Stomach (tissue), 9 donors: ENCODE data around the gene SMG9. TPM values are rescaled to one million over a fixed set of nuclear protein-coding genes. Genes with fewer than 3 reads are reported as not detected.

Experiments used
- DNase-seq, 2 donors: peaks; one replicate each; pipeline versions ENCODE4 v3.0.0 to v3.0.0-alpha.2; 2013 to 2019
- H3K27ac ChIP-seq, 5 donors: fragments of 200-600 bp in 4 of 5; sonication (generic) in 4 of 5; one replicate each; pipeline ENCODE4 v1.5.1; 2013 to 2019; ENCODE audit warnings: mild to moderate bottlenecking in 1 of 5, moderate library complexity in 1 of 5
- H3K27me3 ChIP-seq, 3 donors: fragments of 200-600 bp; sonication (generic); one replicate each; pipeline ENCODE4 v1.5.1; 2017 to 2019; ENCODE audit warnings: mixed run types in 1 of 3
- H3K36me3 ChIP-seq, 4 donors: fragments of 200-600 bp; sonication (generic); 1 replicate in 3 of 4; 2 replicates in 1 of 4; pipeline ENCODE4 v1.5.1; 2016 to 2019
- H3K4me1 ChIP-seq, 4 donors: fragments of 200-600 bp; sonication (generic); one replicate each; pipeline ENCODE4 v1.5.1; 2016 to 2019
- H3K4me3 ChIP-seq, 4 donors: fragments of 200-600 bp; sonication (generic) in 3 of 4; one replicate each; pipeline ENCODE4 v1.5.1; 2016 to 2019; ENCODE audit warnings: mild to moderate bottlenecking in 1 of 4
- H3K9me3 ChIP-seq, 4 donors: fragments of 200-600 bp; sonication (generic); one replicate each; pipeline ENCODE4 v1.5.1; 2016 to 2019
- EP300 ChIP-seq: sonication (generic); formaldehyde crosslinking; IDR thresholded peaks from one replicate; pipeline ENCODE4 v1.6.1; 2017; ENCODE audit warnings: antibody characterized with exemption
- POLR2A ChIP-seq, 4 donors: fragments of 450-650 bp; IDR thresholded peaks; one replicate each; pipeline ENCODE4 v1.6.1; 2016; ENCODE audit warnings: antibody characterized with exemption in 4 of 4, control low read depth in 2 of 4, mild to moderate bottlenecking in 1 of 4, moderate library complexity in 1 of 4
- POLR2AphosphoS5 ChIP-seq, 3 donors: sonication (generic); formaldehyde crosslinking; IDR thresholded peaks; one replicate each; pipeline ENCODE4 v1.6.1; 2016; ENCODE audit warnings: antibody characterized with exemption in 3 of 3
- WGBS, 5 donors: extraction: QIAGEN DNeasy Blood & Tissue Kit in 3 of 5; methylation state at CpG; one replicate each; pipeline versions ENCODE4 v1.1.5 to v1.1.7; 2013 to 2018; 5-methylcytosine and 5-hydroxymethylcytosine counted together
- intact Hi-C: fragments of 100-400 bp; cut with DNase I; formaldehyde crosslinking; loops from one replicate; pipeline ENCODE4 v1.15.1; 2023; ENCODE audit warnings: low total_unique reads
- polyA plus RNA-seq, 3 donors: library from polyadenylated mRNA; stranded (reverse); fragments of 200-250 nt; gene quantifications; one replicate each; pipeline ENCODE4 v1.2.3, GENCODE V29; 2013
- total RNA-seq, 5 donors: library from RNA; depleted of rRNA; stranded (reverse); fragments of >200 nt; gene quantifications; one replicate each; pipeline versions ENCODE4 v1.1.0 to v1.2.3, GENCODE V29; 2014 to 2016
- TF ChIP-seq, protein P1 (sequence below), 7 experiments: fragments of 450-650 bp in 4 of 7; fragments of 200-600 bp in 3 of 7; sonication (generic) in 3 of 7; IDR thresholded peaks; one replicate each; pipeline ENCODE4 v1.5.1; 2016 to 2019; ENCODE audit warnings: antibody characterized with exemption in 7 of 7, control low read depth in 2 of 7, mild to moderate bottlenecking in 1 of 7
- donor health status: healthy with polysubstance abuse.
- donor health status: Bipolar disorder and iron deficiency.
- donor health status: healthy.

SMG9 gene
- total and polyA plus RNA-seq, 8 donors, result 3.5 to 59.4 (median 17.0) TPM

DNA sequence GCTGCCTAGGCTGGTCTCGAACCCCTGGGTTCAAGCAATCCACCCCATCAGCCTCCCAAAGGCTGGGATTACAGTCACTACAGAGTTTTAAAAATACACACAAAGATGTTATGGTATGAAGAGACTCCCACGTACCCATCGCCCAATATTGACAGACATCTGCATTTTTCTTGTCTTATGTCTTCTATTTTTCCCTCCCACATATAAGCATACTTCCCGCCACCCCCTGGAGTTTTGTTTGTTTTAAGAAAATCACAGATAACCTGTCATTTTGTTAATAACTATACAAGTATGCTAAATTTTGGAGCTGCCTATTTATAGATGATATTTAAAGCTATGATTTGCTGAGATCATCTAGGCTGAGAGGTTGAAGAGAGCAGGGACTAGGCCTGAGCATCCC lies 6.2 kb upstream of the SMG9 start:
- Histone ChIP-seq H3K4me3 (no peak overlapping the region), H3K36me3 (no peaks in the 10 kb centered on the region), H3K9me3 (no peaks in the 10 kb centered on the region), H3K27me3 (no peaks in the 10 kb centered on the region), H3K4me1 (peaks cover under 1 to 44% (median 8%) of the 10 kb centered on the region in 4 donors), H3K27ac (no peak overlapping the region)
- DNase-seq, result no peak
- WGBS, 5 donors, result 83 to 94% (median 85%) methylated on average over 4 of the region's 4 CpGs
- intact Hi-C loops, result no loop called here
- TF ChIP-seq POLR2A (IDR thresholded peaks at IDR 0.05) (no peak), POLR2AphosphoS5 (IDR thresholded peaks at IDR 0.05) (no peak), EP300 (no peak)
- TF ChIP-seq, protein P1, sequence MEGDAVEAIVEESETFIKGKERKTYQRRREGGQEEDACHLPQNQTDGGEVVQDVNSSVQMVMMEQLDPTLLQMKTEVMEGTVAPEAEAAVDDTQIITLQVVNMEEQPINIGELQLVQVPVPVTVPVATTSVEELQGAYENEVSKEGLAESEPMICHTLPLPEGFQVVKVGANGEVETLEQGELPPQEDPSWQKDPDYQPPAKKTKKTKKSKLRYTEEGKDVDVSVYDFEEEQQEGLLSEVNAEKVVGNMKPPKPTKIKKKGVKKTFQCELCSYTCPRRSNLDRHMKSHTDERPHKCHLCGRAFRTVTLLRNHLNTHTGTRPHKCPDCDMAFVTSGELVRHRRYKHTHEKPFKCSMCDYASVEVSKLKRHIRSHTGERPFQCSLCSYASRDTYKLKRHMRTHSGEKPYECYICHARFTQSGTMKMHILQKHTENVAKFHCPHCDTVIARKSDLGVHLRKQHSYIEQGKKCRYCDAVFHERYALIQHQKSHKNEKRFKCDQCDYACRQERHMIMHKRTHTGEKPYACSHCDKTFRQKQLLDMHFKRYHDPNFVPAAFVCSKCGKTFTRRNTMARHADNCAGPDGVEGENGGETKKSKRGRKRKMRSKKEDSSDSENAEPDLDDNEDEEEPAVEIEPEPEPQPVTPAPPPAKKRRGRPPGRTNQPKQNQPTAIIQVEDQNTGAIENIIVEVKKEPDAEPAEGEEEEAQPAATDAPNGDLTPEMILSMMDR (IDR thresholded peaks at IDR 0.05), result no peak

DNA sequence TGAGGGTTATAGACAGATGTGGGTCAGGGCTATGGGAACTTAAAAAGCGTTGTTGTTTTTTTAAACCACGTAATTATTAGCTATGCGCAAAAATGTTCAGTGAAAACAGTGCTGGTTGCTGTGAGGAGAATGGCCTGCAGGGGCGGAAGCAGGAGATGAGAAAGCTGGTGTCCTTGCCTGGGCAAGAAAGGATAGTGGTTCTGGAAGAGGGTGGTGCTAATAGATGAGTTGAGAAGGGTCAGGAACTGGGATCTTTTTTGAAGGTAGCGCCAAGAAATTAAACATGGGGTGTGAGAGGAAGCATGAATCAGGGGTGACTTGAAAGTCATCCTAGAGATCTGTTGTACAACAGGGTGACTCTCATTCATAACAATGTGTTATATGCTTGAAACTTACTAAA lies 4.8 kb upstream of the SMG9 start:
- TF ChIP-seq POLR2A (IDR thresholded peaks at IDR 0.05), result no peak
- TF ChIP-seq, protein P1 (IDR thresholded peaks at IDR 0.05), result no peak
- TF ChIP-seq EP300, result no peak
- no peak for TF ChIP-seq POLR2AphosphoS5 (IDR thresholded peaks at IDR 0.05)
- Histone ChIP-seq H3K27ac (peak overlapping the region in 1 of 5 donors; percentile 40), H3K4me1 (peaks cover 9 to 38% (median 10%) of the 10 kb centered on the region in 4 donors), H3K27me3 (no peaks in the 10 kb centered on the region), H3K36me3 (no peaks in the 10 kb centered on the region), H3K9me3 (no peaks in the 10 kb centered on the region), H3K4me3 (no peak overlapping the region)
- no peak for DNase-seq
- 58 to 76% (median 69%) methylated on average over 5 of the region's 5 CpGs for WGBS, 5 donors
- intact Hi-C loops, result no loop called here

DNA sequence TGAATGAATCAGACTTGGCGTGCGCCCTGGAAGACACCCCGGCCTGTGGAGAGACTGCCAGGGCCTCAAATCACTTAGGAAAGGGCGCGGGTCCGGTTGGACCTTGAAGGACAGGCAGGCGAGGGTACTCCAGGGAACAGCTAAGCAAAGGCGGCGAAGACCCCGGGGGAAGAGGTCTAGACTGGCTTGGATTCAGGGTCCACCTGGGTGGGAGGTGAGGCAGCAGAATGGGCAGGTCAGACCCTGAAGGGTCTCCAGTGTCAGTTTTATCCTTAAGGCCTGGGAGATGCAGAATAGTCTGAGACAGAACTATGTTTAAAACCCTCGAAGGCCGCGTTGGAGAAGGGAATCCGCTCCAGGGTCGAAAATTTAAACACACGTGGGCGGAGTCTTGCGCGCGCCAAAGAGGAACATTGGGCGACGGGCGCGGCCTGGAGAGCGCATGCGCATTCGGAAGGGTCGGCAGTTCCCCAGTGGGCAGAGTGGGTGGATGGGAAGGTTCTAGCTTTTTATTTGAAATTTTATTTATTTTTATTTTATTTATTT lies 567 bp upstream of the SMG9 start:
- Histone ChIP-seq H3K4me1 (peaks cover 26 to 56% (median 37%) of the 10 kb centered on the region in 4 donors), H3K4me3 (peak overlapping the region; percentile 53 to 74 (median 66)), H3K9me3 (no peaks in the 10 kb centered on the region), H3K27me3 (no peaks in the 10 kb centered on the region), H3K27ac (peak overlapping the region; percentile 96 to 99 (median 99)), H3K36me3 (peaks cover 5 to 17% (median 15%) of the 10 kb centered on the region in 4 donors)
- intact Hi-C loops, result no loop called here
- DNase-seq, result peak; percentile 86 to 94
- WGBS, 5 donors, result 0 to 1% (median 1%) methylated on average over 27 to 28 of the region's 28 CpGs
- peak in 2 of 3 donors; percentile 4 to 30 for TF ChIP-seq POLR2AphosphoS5 (IDR thresholded peaks at IDR 0.05)
- TF ChIP-seq, protein P1 (IDR thresholded peaks at IDR 0.05), result no peak

DNA sequence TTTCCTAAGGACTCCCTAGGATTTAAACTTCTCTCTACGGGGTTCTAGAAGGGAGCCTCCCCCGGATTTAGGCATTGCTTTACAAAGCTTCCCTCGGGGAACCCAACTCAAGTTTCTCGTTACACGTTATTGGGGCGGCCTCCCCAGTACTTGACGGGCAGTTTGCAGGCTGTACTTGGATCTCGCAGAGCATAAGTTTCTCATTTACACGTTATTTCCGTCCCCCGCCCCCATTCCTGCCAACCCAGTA lies 584 bp downstream of the SMG9 start:
- Histone ChIP-seq H3K9me3 (no peaks in the 10 kb centered on the region), H3K36me3 (peaks cover 16 to 28% (median 27%) of the 10 kb centered on the region in 4 donors), H3K4me3 (peak overlapping the region; percentile 53 to 74 (median 66)), H3K27me3 (no peaks in the 10 kb centered on the region), H3K4me1 (peaks cover 26 to 56% (median 37%) of the 10 kb centered on the region in 4 donors), H3K27ac (peak overlapping the region; percentile 96 to 99 (median 99))
- 0 to 1% (median 1%) methylated on average over 11 of the region's 11 CpGs for WGBS, 5 donors
- DNase-seq, result no peak
- intact Hi-C loops, result no loop called here
- no peak for TF ChIP-seq EP300

DNA sequence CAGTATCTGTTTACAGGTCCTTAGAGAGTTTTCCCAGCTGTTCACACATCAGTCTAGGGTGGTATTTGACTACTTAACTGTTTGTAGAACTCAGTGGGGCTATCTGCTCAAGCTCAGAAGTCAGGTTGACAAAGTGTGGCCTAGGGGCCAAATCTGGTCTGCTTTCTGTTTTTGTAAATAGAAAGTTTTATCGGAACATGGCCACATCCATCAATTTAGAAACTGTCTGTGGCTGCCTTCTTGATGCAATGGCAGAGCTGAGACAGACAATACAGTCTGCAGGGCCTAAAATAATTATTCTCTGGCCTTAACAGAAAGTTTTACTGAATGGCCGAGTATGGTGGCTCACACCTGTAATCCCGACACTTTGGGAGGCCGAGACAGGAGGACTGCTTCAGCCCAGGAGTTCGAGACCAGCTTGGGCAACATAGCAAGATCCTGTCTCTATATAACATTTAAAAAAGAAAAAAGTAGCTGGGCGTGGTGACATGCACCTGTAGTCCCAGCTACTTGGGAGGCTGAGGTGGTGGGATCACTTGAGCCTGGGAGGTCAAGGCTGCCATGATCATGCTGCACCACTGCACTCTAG lies 2.4 kb downstream of the SMG9 start:
- H3K4me1 ChIP-seq, result peaks cover 26 to 51% (median 37%) of the 10 kb centered on the region in 4 donors
- H3K4me3 ChIP-seq, result no peak overlapping the region
- TF ChIP-seq, protein P1 (IDR thresholded peaks at IDR 0.05), result no peak
- TF ChIP-seq POLR2AphosphoS5 (IDR thresholded peaks at IDR 0.05) (no peak), POLR2A (IDR thresholded peaks at IDR 0.05) (no peak), EP300 (no peak)
- 84 to 91% (median 86%) methylated on average over 6 of the region's 6 CpGs for WGBS, 5 donors
- DNase-seq, result no peak
- H3K36me3 ChIP-seq, result peaks cover 31 to 46% (median 45%) of the 10 kb centered on the region in 4 donors
- intact Hi-C loops, result no loop called here
- no peaks in the 10 kb centered on the region for H3K27me3 ChIP-seq
- no peaks in the 10 kb centered on the region for H3K9me3 ChIP-seq
- peak overlapping the region in 2 of 5 donors; percentile 99 for H3K27ac ChIP-seq
